Mesenchymal stem cell (in vitro differentiated cells and primary cell): ENCODE measurements around the gene SHISA8.

Experiments
- DNase-seq: peaks from one replicate; pipeline ENCODE4 v3.0.0-alpha.2; 2013
- H2AFZ ChIP-seq: one replicate; pipeline ENCODE4 v1.6.1; 2013; ENCODE audit warnings: low read depth, mild to moderate bottlenecking, control low read depth, inconsistent platforms, low read length, moderate library complexity
- H2AK5ac ChIP-seq: 2 replicates; pipeline ENCODE4 v1.6.1; 2013; ENCODE audit warnings: low read length, moderate library complexity, mild to moderate bottlenecking, inconsistent platforms; ENCODE audit not compliant: severe bottlenecking
- H2BK120ac ChIP-seq: one replicate; pipeline ENCODE4 v1.6.1; 2013; ENCODE audit warnings: low read depth, mild to moderate bottlenecking, inconsistent platforms, low read length, moderate library complexity
- H2BK12ac ChIP-seq, 2 experiments: one replicate each; pipeline ENCODE4 v1.6.1; 2013; ENCODE audit warnings: inconsistent platforms in 2 of 2, low read length in 2 of 2, mild to moderate bottlenecking in 2 of 2, moderate library complexity in 2 of 2, control low read depth in 1 of 2
- H2BK15ac ChIP-seq: one replicate; pipeline ENCODE4 v1.6.1; 2013; ENCODE audit warnings: mild to moderate bottlenecking, low read depth, inconsistent platforms; ENCODE audit not compliant: poor library complexity, severe bottlenecking
- H2BK5ac ChIP-seq: 2 replicates; pipeline ENCODE4 v1.6.1; 2013; ENCODE audit warnings: low read depth, mild to moderate bottlenecking, low read length, control low read depth, inconsistent platforms; ENCODE audit not compliant: poor library complexity, severe bottlenecking
- H3K14ac ChIP-seq, 2 experiments: one replicate each; pipeline ENCODE4 v1.6.1; 2013; ENCODE audit warnings: inconsistent platforms in 2 of 2, low read length in 2 of 2, control low read depth in 1 of 2, mild to moderate bottlenecking in 1 of 2, moderate library complexity in 1 of 2
- H3K18ac ChIP-seq, 2 experiments: one replicate each; pipeline ENCODE4 v1.6.1; 2013; ENCODE audit warnings: inconsistent platforms in 2 of 2, low read length in 2 of 2, control low read depth in 1 of 2, low read depth in 1 of 2, mild to moderate bottlenecking in 1 of 2
- H3K23ac ChIP-seq, 2 experiments: one replicate each; pipeline ENCODE4 v1.6.1; 2013; ENCODE audit warnings: inconsistent platforms in 2 of 2, low read length in 2 of 2, mild to moderate bottlenecking in 2 of 2, moderate library complexity in 2 of 2, control low read depth in 1 of 2
- H3K27ac ChIP-seq: 2 replicates; pipeline ENCODE4 v1.5.1; 2013; ENCODE audit warnings: mild to moderate bottlenecking, moderate library complexity, low read length, control low read depth, inconsistent platforms; ENCODE audit not compliant: poor library complexity, severe bottlenecking
- H3K27me3 ChIP-seq, 2 experiments: 2 replicates each; pipeline versions ENCODE4 v1.6.1 to v1.7.0; 2013; ENCODE audit warnings: low read length in 2 of 2, mild to moderate bottlenecking in 2 of 2, moderate library complexity in 2 of 2, control low read depth in 1 of 2, inconsistent platforms in 1 of 2; ENCODE audit not compliant: control insufficient read depth in 1 of 2, insufficient read depth in 1 of 2
- H3K36me3 ChIP-seq, 2 experiments: 2 replicates each; pipeline versions ENCODE4 v1.6.1 to v1.7.0; 2013; ENCODE audit warnings: low read length in 2 of 2, control low read depth in 1 of 2, inconsistent platforms in 1 of 2, low read depth in 1 of 2, mild to moderate bottlenecking in 1 of 2; ENCODE audit not compliant: insufficient read depth in 2 of 2, control insufficient read depth in 1 of 2
- H3K4ac ChIP-seq, 2 experiments: one replicate each; pipeline ENCODE4 v1.6.1; 2013; ENCODE audit warnings: inconsistent platforms in 2 of 2, low read length in 2 of 2, mild to moderate bottlenecking in 2 of 2, moderate library complexity in 2 of 2, control low read depth in 1 of 2, low read depth in 1 of 2
- H3K4me1 ChIP-seq: 2 replicates; pipeline ENCODE4 v1.6.1; 2013; ENCODE audit warnings: low read depth, low read length, control low read depth; ENCODE audit not compliant: control insufficient read depth, insufficient read depth
- H3K4me2 ChIP-seq: 2 replicates; pipeline ENCODE4 v1.6.1; 2013; ENCODE audit warnings: low read length, mild to moderate bottlenecking, inconsistent platforms; ENCODE audit not compliant: poor library complexity, severe bottlenecking
- H3K4me3 ChIP-seq, 2 experiments: 2 replicates each; pipeline versions ENCODE4 v1.5.1 to v1.7.0; 2013; ENCODE audit warnings: low read length in 2 of 2, mild to moderate bottlenecking in 2 of 2, control low read depth in 1 of 2, low read depth in 1 of 2; ENCODE audit not compliant: insufficient read depth in 1 of 2
- H3K79me1 ChIP-seq: replicated peaks from 2 replicates; pipeline ENCODE4 v1.6.1; 2013; ENCODE audit warnings: mild to moderate bottlenecking, control low read depth, low read length, inconsistent platforms; ENCODE audit not compliant: poor library complexity, severe bottlenecking
- H3K9ac ChIP-seq: 2 replicates; pipeline ENCODE4 v1.7.0; 2013; ENCODE audit warnings: mild to moderate bottlenecking, low read length, moderate library complexity
- H3K9me3 ChIP-seq: 2 replicates; pipeline ENCODE4 v1.7.0; 2013; ENCODE audit warnings: mild to moderate bottlenecking, low read length; ENCODE audit not compliant: control insufficient read depth
- H4K8ac ChIP-seq: one replicate; pipeline ENCODE4 v1.6.1; 2013; ENCODE audit warnings: inconsistent platforms, mild to moderate bottlenecking, low read length, moderate library complexity
- H4K91ac ChIP-seq: one replicate; pipeline ENCODE4 v1.6.1; 2013; ENCODE audit warnings: mild to moderate bottlenecking, low read length, inconsistent platforms
- WGBS: methylation state at CpG from one replicate; pipeline ENCODE4 v1.1.7; 2013; ENCODE audit warnings: mixed read lengths; 5-methylcytosine and 5-hydroxymethylcytosine counted together

The SHISA8 gene

GRCh38 chr22:41940832-41941765 lies 26.2 kb upstream of the SHISA8 start:
- Histone ChIP-seq H3K4ac (peak overlapping the region in 1 of 2 experiments; percentile 39), H3K36me3 (peaks cover 0 to 12% of the 10 kb centered on the region in 2 experiments), H2BK120ac (no peak overlapping the region), H3K79me1 (peaks cover 13% of the 10 kb centered on the region), H2BK12ac (peak overlapping the region in 1 of 2 experiments; percentile 29), H3K23ac (no peak overlapping the region), H2BK15ac (no peak overlapping the region), H4K91ac (no peak overlapping the region), H3K4me1 (peaks cover 24% of the 10 kb centered on the region), H2AK5ac (no peak overlapping the region), H3K27ac (peak overlapping the region; percentile 26), H3K4me2 (peak overlapping the region; percentile 10), H4K8ac (peak overlapping the region; percentile 1), H3K27me3 (no peaks in the 10 kb centered on the region), H3K9ac (peak overlapping the region; percentile 56), H3K18ac (peak overlapping the region in 1 of 2 experiments; percentile 23), H3K9me3 (no peaks in the 10 kb centered on the region), H2BK5ac (no peak overlapping the region), H3K14ac (no peak overlapping the region), H2AFZ (no peak overlapping the region), H3K4me3 (no peak overlapping the region)
- WGBS, result 51% methylated on average over 13 of the region's 13 CpGs
- DNase-seq, result peak; percentile 98

GRCh38 chr22:41939981-41940831 lies 25.3 kb upstream of the SHISA8 start:
- Histone ChIP-seq H3K27me3 (no peaks in the 10 kb centered on the region), H2BK12ac (peak overlapping the region; percentile 50 to 75), H3K23ac (no peak overlapping the region), H2BK5ac (no peak overlapping the region), H3K4ac (peak overlapping the region in 1 of 2 experiments; percentile 0), H3K79me1 (peaks cover 8% of the 10 kb centered on the region), H3K27ac (peak overlapping the region; percentile 26), H2AFZ (no peak overlapping the region), H3K4me1 (peaks cover 18% of the 10 kb centered on the region), H4K91ac (peak overlapping the region; percentile 52), H3K18ac (peak overlapping the region; percentile 52 to 58), H4K8ac (peak overlapping the region; percentile 55), H3K4me2 (no peak overlapping the region), H2BK15ac (no peak overlapping the region), H3K4me3 (no peak overlapping the region), H2AK5ac (no peak overlapping the region), H3K9ac (no peak overlapping the region), H3K36me3 (peaks cover 0 to 12% of the 10 kb centered on the region in 2 experiments), H3K14ac (no peak overlapping the region), H3K9me3 (no peaks in the 10 kb centered on the region), H2BK120ac (peak overlapping the region; percentile 15)
- DNase-seq, result peak; percentile 29
- 95% methylated on average over 12 of the region's 13 CpGs for WGBS

- H2AK5ac ChIP-seq, result no peak overlapping the region
- no peak overlapping the region for H2BK120ac ChIP-seq
- no peaks in the 10 kb centered on the region for H3K9me3 ChIP-seq
- no peak overlapping the region for H3K9ac ChIP-seq
- H3K18ac ChIP-seq, result no peak overlapping the region
- no peak overlapping the region for H2BK12ac ChIP-seq
- no peak for DNase-seq
- 89% methylated on average over 1 of the region's 2 CpGs for WGBS
- peaks cover 16% of the 10 kb centered on the region for H3K4me1 ChIP-seq
- H3K14ac ChIP-seq, result no peak overlapping the region
- H3K27ac ChIP-seq, result no peak overlapping the region
- no peak overlapping the region for H4K8ac ChIP-seq
- H3K27me3 ChIP-seq, result no peaks in the 10 kb centered on the region
- peaks cover 8% of the 10 kb centered on the region for H3K79me1 ChIP-seq
- H2BK15ac ChIP-seq, result peak overlapping the region; percentile 60
- H3K4me3 ChIP-seq, result no peak overlapping the region
- H3K23ac ChIP-seq, result no peak overlapping the region
- H4K91ac ChIP-seq, result no peak overlapping the region
- H3K4ac ChIP-seq, result no peak overlapping the region
- H2BK5ac ChIP-seq, result no peak overlapping the region
- no peak overlapping the region for H3K4me2 ChIP-seq
- H2AFZ ChIP-seq, result no peak overlapping the region
- H3K36me3 ChIP-seq, result peaks cover 0 to 8% of the 10 kb centered on the region in 2 experiments
Observed at GRCh38 chr22:41936894-41937169, 22.0 kb upstream of the SHISA8 start.

- Histone ChIP-seq H3K27me3 (no peaks in the 10 kb centered on the region), H3K14ac (no peak overlapping the region), H4K91ac (no peak overlapping the region), H2AFZ (no peak overlapping the region), H3K27ac (no peak overlapping the region), H3K9ac (no peak overlapping the region), H2BK12ac (no peak overlapping the region), H2AK5ac (no peak overlapping the region), H3K4me2 (no peak overlapping the region), H3K9me3 (no peaks in the 10 kb centered on the region), H3K18ac (no peak overlapping the region), H3K79me1 (peaks cover 8% of the 10 kb centered on the region), H2BK15ac (no peak overlapping the region), H3K4me1 (peaks cover 11% of the 10 kb centered on the region), H2BK5ac (no peak overlapping the region), H3K36me3 (peaks cover 0 to 8% of the 10 kb centered on the region in 2 experiments), H2BK120ac (no peak overlapping the region), H3K23ac (no peak overlapping the region), H4K8ac (no peak overlapping the region), H3K4ac (peak overlapping the region in 1 of 2 experiments; percentile 13), H3K4me3 (no peak overlapping the region)
- DNase-seq, result no peak
- 94% methylated on average over 9 of the region's 9 CpGs for WGBS
Observed at GRCh38 chr22:41935509-41935908, 20.6 kb upstream of the SHISA8 start.
